Esophagus squamous epithelium (tissue), 5 donors: ENCODE measurements around the gene LNPEP. TPM values are rescaled to one million over a fixed set of nuclear protein-coding genes. Genes with fewer than 3 reads are reported as not detected.

ENCODE experiments used
- DNase-seq: peaks from one replicate; lab custom pipeline; 2025; lab: John Stamatoyannopoulos, UW
- H3K27ac ChIP-seq, 4 donors: fragments of 200-600 bp; sonication (generic); one replicate each; pipeline ENCODE4 v1.5.1; 2016 to 2019; ENCODE audit warnings: mild to moderate bottlenecking in 1 of 4
- H3K27me3 ChIP-seq, 4 donors: fragments of 200-600 bp; sonication (generic); 1 replicate in 3 of 4; 2 replicates in 1 of 4; pipeline versions ENCODE4 v1.5.1 to v1.6.0; 2017 to 2021; ENCODE audit warnings: antibody characterized with exemption in 1 of 4
- H3K36me3 ChIP-seq, 3 donors: fragments of 200-600 bp; sonication (generic); one replicate each; pipeline ENCODE4 v1.5.1; 2016 to 2019
- H3K4me1 ChIP-seq, 3 donors: fragments of 200-600 bp; sonication (generic); one replicate each; pipeline ENCODE4 v1.5.1; 2017 to 2019
- H3K4me3 ChIP-seq, 4 donors: fragments of 200-600 bp; sonication (generic); 1 replicate in 3 of 4; 2 replicates in 1 of 4; pipeline ENCODE4 v1.5.1; 2016 to 2019; ENCODE audit warnings: mild to moderate bottlenecking in 2 of 4, moderate library complexity in 1 of 4
- H3K9me3 ChIP-seq, 3 donors: fragments of 200-600 bp; sonication (generic); one replicate each; pipeline ENCODE4 v1.5.1; 2016 to 2019
- CTCF ChIP-seq, 6 experiments: fragments of 450-650 bp in 4 of 6; fragments of 200-600 bp in 2 of 6; sonication (generic) in 2 of 6; IDR thresholded peaks; one replicate each; pipeline ENCODE4 v1.5.1; 2016 to 2019; ENCODE audit warnings: antibody characterized with exemption in 6 of 6, mild to moderate bottlenecking in 4 of 6, moderate library complexity in 4 of 6
- POLR2A ChIP-seq, 4 donors: fragments of 450-650 bp; IDR thresholded peaks; one replicate each; pipeline ENCODE4 v1.6.1; 2017; ENCODE audit warnings: antibody characterized with exemption in 4 of 4, mild to moderate bottlenecking in 4 of 4, moderate library complexity in 3 of 4
- WGBS, 2 donors: methylation state at CpG; one replicate each; pipeline ENCODE4 v1.1.5; 2018; 5-methylcytosine and 5-hydroxymethylcytosine counted together
- intact Hi-C: fragments of 100-400 bp; cut with DNase I; formaldehyde crosslinking; loops from one replicate; pipeline ENCODE4 v1.15.0; 2022
- total RNA-seq, 4 donors: library from RNA; depleted of rRNA; stranded (reverse); fragments of >200 nt; gene quantifications; one replicate each; pipeline ENCODE4 v1.1.0, GENCODE V29; 2016
- donor health status: DM: yes; HTN: yes; CAD: no.

LNPEP gene
- total RNA-seq, 4 donors from 2014 or later = 32.0 to 48.1 (median 36.0) TPM

- Histone ChIP-seq H3K27me3 (no peaks in the 10 kb centered on the region), H3K36me3 (peaks cover 5 to 97% (median 12%) of the 10 kb centered on the region in 3 donors), H3K4me1 (no peaks in the 10 kb centered on the region), H3K27ac (no peak overlapping the region), H3K4me3 (no peak overlapping the region), H3K9me3 (no peaks in the 10 kb centered on the region)
- TF ChIP-seq CTCF (IDR thresholded peaks at IDR 0.05) = no peak
- TF ChIP-seq POLR2A (IDR thresholded peaks at IDR 0.05) = no peak
- intact Hi-C loops = no loop called here
- DNase-seq = no peak
- WGBS, 2 donors = 72 to 82% methylated on average over 1 of the region's 1 CpG
Measured at GRCh38 chr5:97022898-97023297, 87.0 kb downstream of the LNPEP start.

- Histone ChIP-seq H3K4me3 (no peak overlapping the region), H3K27me3 (no peaks in the 10 kb centered on the region), H3K36me3 (peaks cover 5 to 98% (median 17%) of the 10 kb centered on the region in 3 donors), H3K9me3 (no peaks in the 10 kb centered on the region), H3K27ac (no peak overlapping the region), H3K4me1 (no peaks in the 10 kb centered on the region)
- DNase-seq = no peak
- 92 to 94% methylated on average over 5 to 6 of the region's 6 CpGs for WGBS, 2 donors
- intact Hi-C loops = no loop called here
- no peak for TF ChIP-seq CTCF (IDR thresholded peaks at IDR 0.05)
- no peak for TF ChIP-seq POLR2A (IDR thresholded peaks at IDR 0.05)
Measured at GRCh38 chr5:97026721-97027120, 90.8 kb downstream of the LNPEP start.

- H3K4me1 ChIP-seq = no peaks in the 10 kb centered on the region
- H3K27ac ChIP-seq = no peak overlapping the region
- intact Hi-C loops = no loop called here
- no peak overlapping the region for H3K4me3 ChIP-seq
- peaks cover 0 to 55% (median 0%) of the 10 kb centered on the region in 3 donors for H3K36me3 ChIP-seq
- H3K9me3 ChIP-seq = no peaks in the 10 kb centered on the region
- no peak for DNase-seq
- H3K27me3 ChIP-seq = no peaks in the 10 kb centered on the region
- TF ChIP-seq CTCF (IDR thresholded peaks at IDR 0.05) (no peak), POLR2A (IDR thresholded peaks at IDR 0.05) (no peak)
- WGBS, 2 donors = 77 to 84% methylated on average over 7 of the region's 7 CpGs
Measured at GRCh38 chr5:97037819-97038218, 101.9 kb downstream of the LNPEP start.

GRCh38 chr5:97041239-97041638, 105.4 kb downstream of the LNPEP start:
- TF ChIP-seq CTCF (IDR thresholded peaks at IDR 0.05) = no peak
- H3K4me1 ChIP-seq = no peaks in the 10 kb centered on the region
- WGBS, 2 donors = 90 to 95% methylated on average over 4 of the region's 4 CpGs
- no peak overlapping the region for H3K27ac ChIP-seq
- DNase-seq = no peak
- H3K4me3 ChIP-seq = no peak overlapping the region
- peaks cover 0 to 24% (median 0%) of the 10 kb centered on the region in 3 donors for H3K36me3 ChIP-seq
- H3K27me3 ChIP-seq = no peaks in the 10 kb centered on the region
- H3K9me3 ChIP-seq = no peaks in the 10 kb centered on the region
- intact Hi-C loops = no loop called here

- 69 to 74% methylated on average over 7 of the region's 7 CpGs for WGBS, 2 donors
- intact Hi-C loops = no loop called here
- no peak for DNase-seq
- Histone ChIP-seq H3K36me3 (peaks cover 0 to 6% (median 0%) of the 10 kb centered on the region in 3 donors), H3K4me1 (no peaks in the 10 kb centered on the region), H3K27ac (no peak overlapping the region), H3K4me3 (no peak overlapping the region), H3K27me3 (no peaks in the 10 kb centered on the region), H3K9me3 (no peaks in the 10 kb centered on the region)
- TF ChIP-seq POLR2A (IDR thresholded peaks at IDR 0.05) = no peak
- no peak for TF ChIP-seq CTCF (IDR thresholded peaks at IDR 0.05)
Measured at GRCh38 chr5:97042996-97043395, 107.1 kb downstream of the LNPEP start.
